GM19238 (cell line): ENCODE data around the gene POR.
A peak's percentile ranks its signal among the peaks of the same experiment; 100 is the strongest.
"Not testable (repeated sequence)": the region's sequence is repeated elsewhere in the genome, so short reads cannot be mapped to it uniquely, and the experiment has no call there.

ENCODE experiments used
- DNase-seq: peaks from one replicate; pipeline ENCODE4 v3.0.0; 2011; ENCODE audit warnings: low spot score; ENCODE audit not compliant: insufficient read length

Gene POR

DNA sequence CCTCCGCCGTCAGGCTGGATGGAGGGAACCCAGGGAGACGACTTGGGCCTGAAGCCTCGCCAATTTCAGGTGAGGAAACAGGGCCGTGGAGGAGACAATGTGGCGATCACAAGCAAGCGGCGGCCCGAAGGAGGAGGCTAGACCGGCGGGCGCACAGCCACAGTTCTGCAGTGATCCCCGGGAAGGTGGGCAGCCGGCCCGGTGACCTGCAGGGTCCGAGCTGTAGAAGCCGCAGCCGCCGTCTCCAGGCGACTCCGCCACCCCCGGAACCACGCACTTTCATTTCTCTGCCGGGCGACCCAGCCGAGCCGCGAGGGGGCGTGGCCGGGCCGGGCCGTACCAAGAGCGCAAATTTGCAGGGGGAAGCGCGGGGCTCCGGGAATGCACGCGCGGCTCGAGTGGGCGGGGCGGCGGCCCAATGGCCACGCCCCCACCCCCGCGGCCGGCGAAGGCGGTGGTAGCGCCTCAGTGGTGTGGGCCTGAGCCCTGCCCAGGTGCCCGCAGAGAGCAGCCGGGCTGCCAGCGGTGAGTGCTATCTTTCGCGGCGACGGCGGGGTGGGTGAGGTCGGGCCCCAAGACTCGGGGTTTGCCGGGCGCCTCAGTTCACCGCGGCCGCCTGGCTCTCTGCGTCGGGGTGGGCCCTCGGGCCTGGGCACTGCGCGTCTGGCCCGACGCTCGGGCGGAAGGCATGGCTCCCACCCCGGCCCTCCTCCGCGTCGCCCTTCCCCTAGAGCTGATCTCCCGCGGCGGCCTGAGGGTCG, at the start of gene POR:
Gene POR, plus strand, starts transcription at position 501 of the 761 bp plus-strand sequence. CDS start 38,847 bp downstream, outside the sequence.
- DNase-seq: peak; percentile 93

DNA sequence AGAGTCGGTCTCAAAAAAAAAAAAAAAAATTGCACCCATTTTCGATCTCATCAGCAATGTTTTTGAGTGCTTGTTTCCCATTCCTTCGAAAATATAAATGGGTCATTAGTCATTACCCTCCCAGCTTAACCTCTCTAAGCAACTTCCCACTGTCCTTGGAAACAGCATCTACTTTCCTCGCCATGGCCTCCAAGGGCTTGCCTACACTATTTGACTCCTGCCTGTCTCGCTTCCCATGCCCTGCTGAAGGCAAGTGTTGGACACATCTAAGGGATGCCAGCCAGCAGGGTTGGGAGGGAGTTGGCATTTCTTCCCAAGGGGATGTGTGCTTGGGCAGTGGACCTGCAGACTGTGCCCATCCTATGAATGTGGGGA, 48.9 kb upstream of the POR start:
- DNase-seq: no peak

DNA sequence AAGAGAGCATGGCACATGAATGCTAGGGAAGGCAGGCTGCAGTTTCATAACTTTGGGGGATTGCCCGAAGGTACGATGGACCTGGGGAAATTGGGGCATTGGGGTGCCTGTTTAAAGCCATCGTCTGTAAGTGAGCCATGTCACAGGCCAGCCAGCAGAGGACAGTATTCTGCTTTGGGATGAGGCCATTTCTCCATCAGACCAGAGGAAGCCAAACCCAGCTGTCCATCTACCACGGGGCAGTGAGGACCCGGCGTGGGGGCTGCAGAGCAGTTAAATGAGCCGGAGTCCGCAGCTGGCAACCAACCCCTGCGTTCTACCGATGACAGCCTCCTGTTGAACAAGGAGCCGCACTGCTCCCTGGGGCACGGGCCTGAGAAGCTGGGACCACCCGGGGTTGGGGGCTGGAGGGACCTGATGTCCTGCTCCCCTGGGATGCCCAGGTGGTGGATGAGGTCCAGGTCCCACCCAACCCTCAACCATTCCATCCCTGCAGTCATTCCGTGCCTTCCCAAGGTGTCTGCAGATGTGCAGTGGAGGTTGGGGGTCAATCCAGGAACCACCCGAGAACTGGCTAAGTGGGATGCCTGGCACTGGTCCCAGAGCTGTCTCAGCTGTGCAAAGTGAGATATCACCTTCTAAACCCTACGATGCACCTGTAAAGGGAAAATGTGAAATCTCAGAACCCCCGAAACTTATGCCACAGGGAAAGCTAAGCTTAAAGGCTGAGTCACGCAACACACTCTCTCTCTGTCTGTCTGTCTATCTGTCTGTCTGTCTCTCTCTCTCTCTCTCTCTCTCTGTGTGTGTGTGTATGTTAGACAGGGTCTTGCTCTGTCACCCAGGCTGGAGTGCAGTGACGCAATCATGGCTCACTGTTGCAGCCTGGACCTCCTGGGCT, 48.2 kb upstream of the POR start:
- DNase-seq: peak; percentile 62

DNA sequence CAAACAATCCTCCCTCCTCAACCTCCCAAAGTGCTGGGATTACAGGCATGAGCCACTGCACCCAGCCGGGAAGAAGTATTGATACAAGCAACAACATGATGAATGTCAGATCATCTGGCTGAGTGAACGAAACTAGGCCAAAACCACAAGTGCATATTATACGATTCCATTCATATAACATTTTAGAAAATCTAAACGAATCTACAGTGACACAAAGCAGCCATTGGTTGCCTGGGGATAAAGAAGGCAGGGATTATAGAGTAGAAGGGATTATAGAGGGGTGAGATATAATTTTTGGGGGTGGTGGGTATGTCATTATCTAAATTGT, 47.6 kb upstream of the POR start:
- no peak for DNase-seq

GRCh38 chr7:75868153-75868552, 46.8 kb upstream of the POR start:
- no peak for DNase-seq

DNA sequence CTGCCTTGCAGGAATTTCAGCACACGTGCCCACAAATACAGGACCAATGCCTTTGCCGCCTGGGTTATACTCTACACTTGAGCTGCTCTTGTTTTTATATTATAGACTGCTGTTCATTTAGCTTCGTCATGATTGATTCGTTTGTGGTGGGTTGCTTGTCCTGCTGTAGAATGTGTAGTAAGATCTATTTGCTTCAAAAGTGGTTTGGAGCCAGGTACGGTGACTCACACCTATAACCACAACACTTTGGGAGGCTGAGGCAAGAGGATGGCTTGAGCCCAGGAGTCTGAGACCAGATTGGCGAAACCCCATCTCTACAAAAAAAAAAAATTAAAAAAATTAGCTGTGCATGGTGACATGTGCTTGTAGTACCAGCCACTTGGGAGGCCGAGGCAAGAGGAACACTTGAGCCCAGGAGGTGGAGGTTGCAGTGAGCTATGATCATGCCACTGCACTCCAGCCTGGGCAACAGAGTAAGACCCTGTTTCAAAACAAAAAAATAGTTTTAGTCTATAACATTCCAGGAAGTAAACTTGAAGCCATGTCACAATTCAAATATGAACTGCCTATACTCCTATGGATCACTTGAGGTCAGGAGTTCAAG, 45.1 kb upstream of the POR start:
- DNase-seq: no peak

GRCh38 chr7:75870557-75871161, 44.3 kb upstream of the POR start:
- no peak for DNase-seq

- no peak for DNase-seq
Observed at GRCh38 chr7:75872073-75872782, 42.7 kb upstream of the POR start.

DNA sequence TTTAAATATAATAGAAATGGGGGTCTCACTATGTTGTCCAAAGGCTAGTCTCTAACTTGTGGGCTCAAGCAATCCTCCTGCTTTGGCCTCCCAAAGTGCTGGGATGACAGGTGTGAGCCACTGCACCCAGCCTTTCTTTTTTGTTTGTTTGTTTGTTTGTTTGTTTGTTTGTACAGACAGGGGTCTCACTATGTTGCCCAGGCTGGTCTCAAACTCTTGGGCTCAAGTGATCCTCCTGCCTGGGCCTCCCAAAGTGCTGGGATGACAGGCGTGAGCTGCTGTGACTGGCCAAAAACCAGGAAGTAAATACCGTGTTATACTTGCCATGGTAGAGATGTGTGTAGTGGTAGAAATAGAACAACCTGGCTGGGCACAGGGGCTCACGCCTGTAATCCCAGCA, 40.8 kb upstream of the POR start:
- not testable (repeated sequence) for DNase-seq

GRCh38 chr7:75875113-75876080, 39.6 kb upstream of the POR start:
- DNase-seq: no peak

DNA sequence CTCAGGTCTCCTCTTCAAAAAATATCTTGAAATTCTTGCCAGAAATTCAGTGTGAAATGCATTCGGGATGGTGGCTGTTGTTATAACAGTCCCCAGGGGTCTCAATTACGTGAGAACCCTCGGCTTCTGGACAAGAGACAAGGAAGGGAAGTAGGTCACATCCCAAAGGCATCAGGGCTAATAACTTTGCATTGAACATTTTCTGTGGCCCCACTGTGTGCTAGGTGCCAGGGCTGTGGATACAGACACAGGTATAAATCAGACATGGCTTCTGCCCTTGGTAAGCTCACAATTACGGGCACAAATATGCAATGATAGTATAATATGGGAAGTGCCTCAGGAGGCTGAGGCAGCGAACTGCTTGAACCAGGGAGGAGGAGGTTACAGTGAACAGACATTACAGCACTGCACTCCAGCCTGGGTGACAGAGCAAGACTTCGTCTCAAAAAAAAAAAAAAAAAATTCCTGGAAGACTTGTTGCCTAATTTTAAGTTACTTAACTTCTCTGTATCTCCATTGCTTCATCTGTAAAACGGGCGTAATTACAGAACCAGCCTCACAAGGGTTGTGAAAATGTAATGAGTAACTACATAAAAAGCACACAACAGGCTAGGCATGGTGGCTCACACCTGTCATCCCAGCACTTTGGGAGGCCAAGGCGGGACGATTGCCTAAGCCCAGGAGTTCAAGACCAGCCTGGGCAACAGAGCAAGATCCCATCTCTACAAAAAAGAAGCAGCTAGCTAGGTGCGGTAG, 38.7 kb upstream of the POR start:
- no peak for DNase-seq

GRCh38 chr7:75878312-75878768, 36.6 kb upstream of the POR start:
- no peak for DNase-seq

- peak; percentile 98 for DNase-seq
Observed at GRCh38 chr7:75878769-75879611, 36.0 kb upstream of the POR start, which contains the start of gene RHBDD2. RHBDD2 (plus strand) TSS chr7:75879034; CDS start chr7:75879083, 49 bp downstream.

- DNase-seq: no peak
Observed at GRCh38 chr7:75879771-75880184, 35.2 kb upstream of the POR start.

GRCh38 chr7:75880242-75880641, 34.7 kb upstream of the POR start:
- DNase-seq: no peak

DNA sequence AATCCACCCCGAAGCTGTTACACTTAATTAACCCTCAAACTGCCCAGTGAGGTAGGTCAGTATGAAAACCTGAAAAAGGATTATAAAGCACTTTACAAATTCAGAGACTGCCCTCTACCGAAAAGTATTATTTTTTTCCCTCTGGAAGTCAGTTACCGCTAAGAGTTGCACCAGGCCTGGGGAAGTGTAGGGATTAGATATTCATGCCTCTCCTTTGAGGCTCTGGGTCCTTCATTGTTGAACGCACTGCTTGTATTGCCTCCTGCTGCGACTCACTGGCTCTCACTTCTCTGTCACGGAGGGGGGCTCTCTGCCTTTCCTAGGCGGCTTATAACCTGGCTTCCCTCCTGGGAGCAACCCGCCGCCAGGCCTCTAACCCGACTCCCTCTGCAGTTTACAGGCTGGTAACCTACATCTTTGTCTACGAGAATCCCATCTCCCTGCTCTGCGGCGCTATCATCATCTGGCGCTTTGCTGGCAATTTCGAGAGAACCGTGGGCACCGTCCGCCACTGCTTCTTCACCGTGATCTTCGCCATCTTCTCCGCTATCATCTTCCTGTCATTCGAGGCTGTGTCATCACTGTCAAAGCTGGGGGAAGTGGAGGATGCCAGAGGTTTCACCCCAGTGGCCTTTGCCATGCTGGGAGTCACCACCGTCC, 33.4 kb upstream of the POR start:
- no peak for DNase-seq

DNA sequence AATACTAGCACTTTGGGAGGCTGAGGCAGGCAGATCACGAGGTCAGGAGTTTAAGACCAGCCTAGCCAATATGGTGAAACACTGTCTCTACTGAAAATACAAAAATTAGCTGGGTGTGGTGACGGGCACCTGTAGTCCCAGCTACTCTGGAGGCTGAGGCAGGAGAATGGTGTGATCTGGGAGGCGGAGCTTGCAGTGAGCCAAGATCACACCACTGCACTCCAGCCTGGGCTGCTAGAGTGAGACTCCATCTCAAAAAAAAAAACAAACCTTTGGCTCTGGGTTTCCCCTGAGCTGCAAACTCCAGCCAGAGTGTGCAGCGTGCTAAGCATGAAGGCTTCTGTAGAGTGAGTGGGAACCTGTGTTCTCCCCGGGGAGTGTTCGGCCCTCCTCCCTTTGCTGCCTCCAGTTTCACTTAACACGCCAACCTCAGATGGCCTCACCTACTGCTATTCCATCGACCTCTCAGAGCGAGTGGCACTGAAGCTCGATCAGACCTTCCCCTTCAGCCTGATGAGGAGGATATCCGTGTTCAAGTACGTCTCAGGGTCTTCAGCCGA, 31.6 kb upstream of the POR start:
- DNase-seq: not testable (repeated sequence)
